Measurements from ENCODE around the gene RAPSN.

The RAPSN gene

DNA sequence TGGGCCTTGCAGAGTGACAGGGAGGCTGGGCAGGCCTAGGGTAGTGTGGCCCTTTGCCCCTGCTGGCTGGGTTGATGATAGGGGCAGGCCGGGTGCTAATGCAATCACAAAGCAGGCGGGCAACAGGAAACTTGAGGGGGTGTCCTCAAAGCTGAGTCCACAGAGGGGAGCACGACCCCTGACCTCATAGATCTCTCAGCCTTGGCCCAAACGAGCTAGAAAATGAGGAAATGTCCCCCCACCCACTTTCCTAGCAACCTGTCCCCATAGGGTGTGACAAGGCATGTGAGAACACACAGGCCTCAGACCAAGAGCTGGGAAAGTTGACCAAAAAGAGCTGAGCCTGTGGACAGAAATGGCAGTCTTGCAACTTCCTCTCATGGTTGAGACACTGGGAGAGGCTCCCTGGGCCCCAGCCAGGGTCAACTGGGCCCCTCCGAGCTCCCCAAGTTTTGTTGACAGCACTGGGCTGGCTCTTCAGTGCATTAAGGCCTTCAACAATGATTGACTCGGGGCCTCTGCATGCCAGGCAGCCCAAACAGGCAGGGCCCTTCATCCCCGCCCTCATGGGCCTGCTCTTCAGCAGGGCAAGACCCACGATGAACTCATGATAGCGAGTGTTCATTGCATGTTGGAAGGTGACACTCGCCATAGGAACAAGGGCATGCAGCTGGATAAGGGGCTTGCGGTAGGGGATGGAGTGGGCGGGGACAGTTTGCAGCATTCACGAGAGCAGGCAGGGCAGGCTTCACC, 60.8 kb downstream of the RAPSN start:
- DNase-seq = no peak

Data from fibroblast of skin of abdomen (primary cell).